Measurements from ENCODE around the gene DIP2B. TPM values are rescaled to one million over a fixed set of nuclear protein-coding genes. Genes with fewer than 3 reads are reported as not detected.

The DIP2B gene
- total RNA-seq, 1 experiment from 2014 or later, result 30.2 TPM

- intact Hi-C loops (cut with micrococcal nuclease; ENCODE audit: unreplicated experiment) (no loop called here), in situ Hi-C loops (cut with HindIII; ENCODE audit: low pct_unique_long_range_greater_than_20kb, low sequenced_read_pairs) (no loop called here)
- TF ChIP-seq SIN3A (IDR thresholded peaks at IDR 0.05; ENCODE audit: borderline replicate concordance, insufficient read depth, low read depth, low read length) (no peak), POLR2AphosphoS5 (IDR thresholded peaks at IDR 0.05; ENCODE audit: low read depth, low read length) (no peak), TCF7L2 (IDR thresholded peaks at IDR 0.05; ENCODE audit: low read depth, low read length) (no peak)
- TF ChIP-seq, protein P1, sequence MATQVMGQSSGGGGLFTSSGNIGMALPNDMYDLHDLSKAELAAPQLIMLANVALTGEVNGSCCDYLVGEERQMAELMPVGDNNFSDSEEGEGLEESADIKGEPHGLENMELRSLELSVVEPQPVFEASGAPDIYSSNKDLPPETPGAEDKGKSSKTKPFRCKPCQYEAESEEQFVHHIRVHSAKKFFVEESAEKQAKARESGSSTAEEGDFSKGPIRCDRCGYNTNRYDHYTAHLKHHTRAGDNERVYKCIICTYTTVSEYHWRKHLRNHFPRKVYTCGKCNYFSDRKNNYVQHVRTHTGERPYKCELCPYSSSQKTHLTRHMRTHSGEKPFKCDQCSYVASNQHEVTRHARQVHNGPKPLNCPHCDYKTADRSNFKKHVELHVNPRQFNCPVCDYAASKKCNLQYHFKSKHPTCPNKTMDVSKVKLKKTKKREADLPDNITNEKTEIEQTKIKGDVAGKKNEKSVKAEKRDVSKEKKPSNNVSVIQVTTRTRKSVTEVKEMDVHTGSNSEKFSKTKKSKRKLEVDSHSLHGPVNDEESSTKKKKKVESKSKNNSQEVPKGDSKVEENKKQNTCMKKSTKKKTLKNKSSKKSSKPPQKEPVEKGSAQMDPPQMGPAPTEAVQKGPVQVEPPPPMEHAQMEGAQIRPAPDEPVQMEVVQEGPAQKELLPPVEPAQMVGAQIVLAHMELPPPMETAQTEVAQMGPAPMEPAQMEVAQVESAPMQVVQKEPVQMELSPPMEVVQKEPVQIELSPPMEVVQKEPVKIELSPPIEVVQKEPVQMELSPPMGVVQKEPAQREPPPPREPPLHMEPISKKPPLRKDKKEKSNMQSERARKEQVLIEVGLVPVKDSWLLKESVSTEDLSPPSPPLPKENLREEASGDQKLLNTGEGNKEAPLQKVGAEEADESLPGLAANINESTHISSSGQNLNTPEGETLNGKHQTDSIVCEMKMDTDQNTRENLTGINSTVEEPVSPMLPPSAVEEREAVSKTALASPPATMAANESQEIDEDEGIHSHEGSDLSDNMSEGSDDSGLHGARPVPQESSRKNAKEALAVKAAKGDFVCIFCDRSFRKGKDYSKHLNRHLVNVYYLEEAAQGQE (IDR thresholded peaks at IDR 0.05; ENCODE audit: insufficient read depth in 1 of 2, low read depth in 2 of 2, low read length in 1 of 2), result no peak
- TF ChIP-seq, protein P2, sequence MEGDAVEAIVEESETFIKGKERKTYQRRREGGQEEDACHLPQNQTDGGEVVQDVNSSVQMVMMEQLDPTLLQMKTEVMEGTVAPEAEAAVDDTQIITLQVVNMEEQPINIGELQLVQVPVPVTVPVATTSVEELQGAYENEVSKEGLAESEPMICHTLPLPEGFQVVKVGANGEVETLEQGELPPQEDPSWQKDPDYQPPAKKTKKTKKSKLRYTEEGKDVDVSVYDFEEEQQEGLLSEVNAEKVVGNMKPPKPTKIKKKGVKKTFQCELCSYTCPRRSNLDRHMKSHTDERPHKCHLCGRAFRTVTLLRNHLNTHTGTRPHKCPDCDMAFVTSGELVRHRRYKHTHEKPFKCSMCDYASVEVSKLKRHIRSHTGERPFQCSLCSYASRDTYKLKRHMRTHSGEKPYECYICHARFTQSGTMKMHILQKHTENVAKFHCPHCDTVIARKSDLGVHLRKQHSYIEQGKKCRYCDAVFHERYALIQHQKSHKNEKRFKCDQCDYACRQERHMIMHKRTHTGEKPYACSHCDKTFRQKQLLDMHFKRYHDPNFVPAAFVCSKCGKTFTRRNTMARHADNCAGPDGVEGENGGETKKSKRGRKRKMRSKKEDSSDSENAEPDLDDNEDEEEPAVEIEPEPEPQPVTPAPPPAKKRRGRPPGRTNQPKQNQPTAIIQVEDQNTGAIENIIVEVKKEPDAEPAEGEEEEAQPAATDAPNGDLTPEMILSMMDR (IDR thresholded peaks at IDR 0.05), result no peak
- DNase-seq (ENCODE audit: low read depth, low spot score) (no peak), ATAC-seq (peak; percentile 67)
- Histone ChIP-seq H3K4me1 (ENCODE audit: control insufficient read depth, insufficient read depth, low read length) (peaks cover 10% of the 10 kb centered on the region), H3K9me3 (ENCODE audit: control insufficient read depth, insufficient read depth, low read depth, low read length) (no peaks in the 10 kb centered on the region), H3K27me3 (ENCODE audit: control insufficient read depth, insufficient read depth, low read length) (no peaks in the 10 kb centered on the region), H3K4me3 (ENCODE audit: low read depth in 2 of 2, low read length in 2 of 2) (no peak overlapping the region), H3K36me3 (ENCODE audit: control insufficient read depth, insufficient read depth, low read length) (no peaks in the 10 kb centered on the region; the same call in 1 of the 2 replicates), H3K27ac (ENCODE audit: low read length) (no peak overlapping the region)
- POLR2A ChIA-PET, result no interaction called here
- CTCF ChIA-PET, result no interaction called here
- no TSS peak for BruUV-seq (replicated peaks)
These were observed 131.7 kb downstream of the DIP2B start for GRCh38 chr12:50636505-50636904.

- BruUV-seq (replicated peaks), result no TSS peak
These were observed 133.2 kb downstream of the DIP2B start for GRCh38 chr12:50637870-50638481.

More at GRCh38 chr12:50637870-50638481, 133.2 kb downstream of the DIP2B start:
- no peaks in the 10 kb centered on the region for H3K27me3 ChIP-seq (ENCODE audit: control insufficient read depth, insufficient read depth, low read length)
- no peak overlapping the region for H3K4me3 ChIP-seq (ENCODE audit: low read depth in 2 of 2, low read length in 2 of 2)
- no peak overlapping the region for H3K27ac ChIP-seq (ENCODE audit: low read length)
- POLR2A ChIA-PET, result no interaction called here
- peaks cover 10% of the 10 kb centered on the region for H3K4me1 ChIP-seq (ENCODE audit: control insufficient read depth, insufficient read depth, low read length)
- no peaks in the 10 kb centered on the region; the same call in 1 of the 2 replicates for H3K36me3 ChIP-seq (ENCODE audit: control insufficient read depth, insufficient read depth, low read length)
- intact Hi-C loops (cut with micrococcal nuclease; ENCODE audit: unreplicated experiment) (loop anchor here (2.0 kb wide), 1 partner anchor 133 kb away; the partner anchor contains the start of gene DIP2B), in situ Hi-C loops (cut with HindIII; ENCODE audit: low pct_unique_long_range_greater_than_20kb, low sequenced_read_pairs) (no loop called here)
- TF ChIP-seq TCF7L2 (IDR thresholded peaks at IDR 0.05; ENCODE audit: low read depth, low read length) (no peak), POLR2AphosphoS5 (IDR thresholded peaks at IDR 0.05; ENCODE audit: low read depth, low read length) (no peak), SIN3A (IDR thresholded peaks at IDR 0.05; ENCODE audit: borderline replicate concordance, insufficient read depth, low read depth, low read length) (no peak)
- TF ChIP-seq, protein P1 (IDR thresholded peaks at IDR 0.05; ENCODE audit: insufficient read depth in 1 of 2, low read depth in 2 of 2, low read length in 1 of 2), result no peak
- TF ChIP-seq, protein P2 (IDR thresholded peaks at IDR 0.05), result peak; percentile 65; the same call in 1 of the 2 replicates
- H3K9me3 ChIP-seq (ENCODE audit: control insufficient read depth, insufficient read depth, low read depth, low read length), result no peaks in the 10 kb centered on the region
- ATAC-seq (0 out of 2 replicates have a peak, but pooled peaks have one; percentile 64), DNase-seq (ENCODE audit: low read depth, low spot score) (no peak)
- CTCF ChIA-PET, result interaction anchor here (0.5 to 1.1 kb wide), 2 partner anchors 122 to 133 kb away, joined by 8 to 13 read pairs; partner anchors contain the start of gene DIP2B

Data from Panc1 (cell line).